Neural progenitor cell (in vitro differentiated cells): Measurements from ENCODE around the gene FBXL5. TPM values are rescaled to one million over a fixed set of nuclear protein-coding genes. Genes with fewer than 3 reads are reported as not detected.
"Not testable (repeated sequence)": the region's sequence is repeated elsewhere in the genome, so short reads cannot be mapped to it uniquely, and the experiment has no call there.

Experiments used
- DNase-seq: peaks from one replicate; pipeline ENCODE4 v3.0.0-alpha.2; 2016; ENCODE audit warnings: low spot score
- H2AFZ ChIP-seq: fragments of 200-600 bp; sonication (generic); replicated peaks from 2 replicates; pipeline ENCODE4 v1.6.1; 2016; ENCODE audit warnings: antibody characterized with exemption
- H3F3A ChIP-seq: fragments of 200-600 bp; sonication (generic); 2 replicates; pipeline ENCODE4 v1.6.1; 2016; ENCODE audit warnings: antibody characterized with exemption, low read depth
- H3K27ac ChIP-seq: fragments of 200-600 bp; sonication (generic); 2 replicates; pipeline ENCODE4 v1.5.1; 2016; ENCODE audit warnings: mild to moderate bottlenecking
- H3K27me3 ChIP-seq: fragments of 200-600 bp; sonication (generic); 2 replicates; pipeline ENCODE4 v1.6.1; 2016; ENCODE audit warnings: mild to moderate bottlenecking, moderate library complexity
- H3K36me3 ChIP-seq: fragments of 200-600 bp; sonication (generic); 2 replicates; pipeline ENCODE4 v1.5.1; 2016
- H3K4me1 ChIP-seq: fragments of 200-600 bp; sonication (generic); 2 replicates; pipeline ENCODE4 v1.6.1; 2016; ENCODE audit warnings: mixed run types
- H3K4me2 ChIP-seq: fragments of 200-600 bp; sonication (generic); 2 replicates; pipeline ENCODE4 v1.6.1; 2016
- H3K4me3 ChIP-seq: fragments of 200-600 bp; sonication (generic); 2 replicates; pipeline ENCODE4 v1.5.1; 2016
- H3K79me2 ChIP-seq: fragments of 200-600 bp; sonication (generic); 2 replicates; pipeline ENCODE4 v1.6.1; 2016; ENCODE audit warnings: low read depth
- H3K9ac ChIP-seq: fragments of 200-600 bp; sonication (generic); 2 replicates; pipeline ENCODE4 v1.6.1; 2016
- H3K9me3 ChIP-seq: fragments of 200-600 bp; sonication (generic); 2 replicates; pipeline ENCODE4 v1.5.1; 2016; ENCODE audit warnings: low read depth
- H4K20me1 ChIP-seq: fragments of 200-600 bp; sonication (generic); 2 replicates; pipeline ENCODE4 v1.6.1; 2016; ENCODE audit warnings: low read depth
- H3K27ac Mint-ChIP-seq: 3 replicates; pipeline ENCODE4 v1.8.0; 2021; ENCODE audit warnings: mixed read lengths
- H3K27me3 Mint-ChIP-seq: 2 replicates; pipeline ENCODE4 v1.8.0; 2022; ENCODE audit warnings: low read depth, mild to moderate bottlenecking, inconsistent platforms, moderate library complexity, mixed read lengths; ENCODE audit not compliant: insufficient read depth
- H3K36me3 Mint-ChIP-seq: 3 replicates; pipeline ENCODE4 v1.8.0; 2021; ENCODE audit warnings: mixed read lengths
- H3K4me1 Mint-ChIP-seq: 3 replicates; pipeline ENCODE4 v1.8.0; 2021; ENCODE audit warnings: mixed read lengths
- H3K4me3 Mint-ChIP-seq: 3 replicates; pipeline ENCODE4 v1.8.0; 2021; ENCODE audit warnings: mild to moderate bottlenecking, moderate library complexity, mixed read lengths
- H3K9me3 Mint-ChIP-seq: 3 replicates; pipeline ENCODE4 v1.8.0; 2020; ENCODE audit warnings: mixed read lengths
- EZH2 ChIP-seq: fragments of 200-600 bp; sonication (generic); IDR thresholded peaks from 2 replicates; pipeline ENCODE4 v1.6.1; 2017; ENCODE audit warnings: antibody characterized with exemption, mild to moderate bottlenecking, moderate library complexity
- EZH2phosphoT487 ChIP-seq: fragments of 200-600 bp; sonication (generic); IDR thresholded peaks from 2 replicates; pipeline ENCODE4 v1.6.1; 2017; ENCODE audit warnings: antibody characterized with exemption
- total RNA-seq: library from RNA; depleted of rRNA; stranded (reverse); fragments of >200 nt; gene quantifications from 2 replicates; pipeline ENCODE4 v1.2.3, GENCODE V29; 2015; ENCODE audit warnings: low replicate concordance
- TF ChIP-seq, protein P1 (sequence below): fragments of 200-600 bp; sonication (generic); IDR thresholded peaks from 2 replicates; pipeline ENCODE4 v1.5.1; 2017; ENCODE audit warnings: antibody characterized with exemption, mild to moderate bottlenecking

Gene FBXL5
- total RNA-seq, 1 donor from 2014 or later: 87.9 TPM

DNA sequence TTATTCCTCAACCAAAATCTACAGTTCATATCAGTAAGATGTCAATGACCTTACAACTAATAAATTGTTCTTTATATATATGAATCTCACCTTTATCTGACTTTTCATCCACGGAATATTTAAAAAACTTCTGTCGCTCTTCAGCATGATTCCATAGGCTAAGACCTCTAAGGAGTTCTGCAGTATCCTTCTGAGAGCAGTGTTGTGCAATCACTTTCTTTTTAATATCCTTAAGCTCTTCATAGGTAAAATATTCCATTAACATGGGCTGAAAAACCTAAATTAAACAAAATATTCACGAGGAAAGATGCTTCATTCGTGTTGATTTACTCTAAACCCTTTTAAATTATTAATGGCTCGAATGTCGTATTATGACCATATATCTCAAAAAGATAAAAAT, 16.7 kb downstream of the FBXL5 start:
- Mint-ChIP-seq H3K4me1 (no peaks in the 10 kb centered on the region), H3K27me3 (no peaks in the 10 kb centered on the region), H3K4me3 (no peak overlapping the region), H3K36me3 (peaks cover 23% of the 10 kb centered on the region), H3K9me3 (no peaks in the 10 kb centered on the region), H3K27ac (no peak overlapping the region)
- H3K36me3 ChIP-seq: peaks cover 19% of the 10 kb centered on the region
- no peaks in the 10 kb centered on the region for H3K27me3 ChIP-seq
- no peak overlapping the region for H2AFZ ChIP-seq
- H3K27ac ChIP-seq: no peak overlapping the region
- TF ChIP-seq, protein P1, sequence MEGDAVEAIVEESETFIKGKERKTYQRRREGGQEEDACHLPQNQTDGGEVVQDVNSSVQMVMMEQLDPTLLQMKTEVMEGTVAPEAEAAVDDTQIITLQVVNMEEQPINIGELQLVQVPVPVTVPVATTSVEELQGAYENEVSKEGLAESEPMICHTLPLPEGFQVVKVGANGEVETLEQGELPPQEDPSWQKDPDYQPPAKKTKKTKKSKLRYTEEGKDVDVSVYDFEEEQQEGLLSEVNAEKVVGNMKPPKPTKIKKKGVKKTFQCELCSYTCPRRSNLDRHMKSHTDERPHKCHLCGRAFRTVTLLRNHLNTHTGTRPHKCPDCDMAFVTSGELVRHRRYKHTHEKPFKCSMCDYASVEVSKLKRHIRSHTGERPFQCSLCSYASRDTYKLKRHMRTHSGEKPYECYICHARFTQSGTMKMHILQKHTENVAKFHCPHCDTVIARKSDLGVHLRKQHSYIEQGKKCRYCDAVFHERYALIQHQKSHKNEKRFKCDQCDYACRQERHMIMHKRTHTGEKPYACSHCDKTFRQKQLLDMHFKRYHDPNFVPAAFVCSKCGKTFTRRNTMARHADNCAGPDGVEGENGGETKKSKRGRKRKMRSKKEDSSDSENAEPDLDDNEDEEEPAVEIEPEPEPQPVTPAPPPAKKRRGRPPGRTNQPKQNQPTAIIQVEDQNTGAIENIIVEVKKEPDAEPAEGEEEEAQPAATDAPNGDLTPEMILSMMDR: no peak
- TF ChIP-seq EZH2: no peak
- H3K9ac ChIP-seq: no peak overlapping the region
- peaks cover 19% of the 10 kb centered on the region for H3K79me2 ChIP-seq
- no peaks in the 10 kb centered on the region for H3K4me1 ChIP-seq
- H4K20me1 ChIP-seq: no peaks in the 10 kb centered on the region
- H3K4me3 ChIP-seq: no peak overlapping the region
- H3F3A ChIP-seq: no peaks in the 10 kb centered on the region
- no peak overlapping the region for H3K4me2 ChIP-seq
- no peaks in the 10 kb centered on the region for H3K9me3 ChIP-seq
- DNase-seq: no peak

DNA sequence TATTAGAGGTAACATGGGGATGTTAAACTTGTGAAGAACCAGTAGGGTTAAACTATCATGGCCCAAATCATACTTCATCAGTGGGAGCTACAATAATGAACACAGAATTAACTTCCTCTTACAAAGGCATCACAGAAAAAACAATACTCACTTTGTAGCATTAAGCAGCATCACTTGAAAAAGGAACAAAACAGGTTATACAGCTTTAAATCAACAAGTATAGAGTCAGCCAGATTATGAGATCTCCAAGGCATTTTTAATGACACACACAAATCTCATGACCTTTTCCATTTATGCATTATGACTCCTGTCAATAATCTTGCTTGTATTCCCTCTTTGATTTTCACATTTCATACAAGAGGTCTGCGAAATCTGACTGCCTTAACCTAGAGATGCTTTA, 18.3 kb downstream of the FBXL5 start:
- Histone ChIP-seq H3K27me3 (no peaks in the 10 kb centered on the region), H2AFZ (no peak overlapping the region), H3K9ac (no peak overlapping the region), H3K4me1 (no peaks in the 10 kb centered on the region), H3K4me3 (no peak overlapping the region), H3K4me2 (no peak overlapping the region), H4K20me1 (no peaks in the 10 kb centered on the region), H3K79me2 (peaks cover 4% of the 10 kb centered on the region), H3F3A (no peaks in the 10 kb centered on the region), H3K9me3 (no peaks in the 10 kb centered on the region), H3K27ac (no peak overlapping the region), H3K36me3 (peaks cover 19% of the 10 kb centered on the region)
- TF ChIP-seq, protein P1: no peak
- TF ChIP-seq EZH2phosphoT487: no peak
- TF ChIP-seq EZH2: no peak
- Mint-ChIP-seq H3K27ac (no peak overlapping the region), H3K27me3 (no peaks in the 10 kb centered on the region), H3K9me3 (peaks cover 5% of the 10 kb centered on the region), H3K4me1 (no peaks in the 10 kb centered on the region), H3K4me3 (no peak overlapping the region), H3K36me3 (peaks cover 33% of the 10 kb centered on the region)
- DNase-seq: no peak

DNA sequence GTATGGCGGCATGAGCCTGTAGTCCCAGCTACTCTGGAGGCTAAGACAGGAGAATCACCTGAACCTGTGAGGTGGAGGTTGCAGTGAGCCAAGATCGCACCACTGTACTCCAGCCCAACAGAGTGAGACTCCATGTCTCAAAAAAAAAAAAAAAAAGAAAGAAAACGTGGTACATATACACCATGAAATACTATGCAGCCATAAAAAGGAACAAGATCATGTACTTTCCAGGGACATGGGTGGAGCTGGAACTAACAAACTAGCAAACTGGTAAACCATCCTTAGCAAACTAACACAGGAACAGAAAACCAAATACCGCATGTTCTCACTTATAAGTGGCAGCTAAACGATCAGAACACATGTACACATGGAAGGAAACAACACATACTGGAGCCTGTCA, 37.8 kb downstream of the FBXL5 start:
- not testable (repeated sequence) for H3K4me3 Mint-ChIP-seq, H3K4me1 ChIP-seq, H3K27me3 ChIP-seq, H3K27me3 Mint-ChIP-seq, H3K9ac ChIP-seq, DNase-seq, H3K4me1 Mint-ChIP-seq, H3K27ac ChIP-seq, H3K4me2 ChIP-seq, H2AFZ ChIP-seq, H4K20me1 ChIP-seq, H3K4me3 ChIP-seq, H3F3A ChIP-seq, H3K27ac Mint-ChIP-seq
- Mint-ChIP-seq H3K36me3 (peaks cover 75% of the 10 kb centered on the region), H3K9me3 (peaks cover 66% of the 10 kb centered on the region)
- H3K79me2 ChIP-seq: peaks cover 64% of the 10 kb centered on the region
- H3K9me3 ChIP-seq: peaks cover 12% of the 10 kb centered on the region
- peaks cover 25% of the 10 kb centered on the region for H3K36me3 ChIP-seq

DNA sequence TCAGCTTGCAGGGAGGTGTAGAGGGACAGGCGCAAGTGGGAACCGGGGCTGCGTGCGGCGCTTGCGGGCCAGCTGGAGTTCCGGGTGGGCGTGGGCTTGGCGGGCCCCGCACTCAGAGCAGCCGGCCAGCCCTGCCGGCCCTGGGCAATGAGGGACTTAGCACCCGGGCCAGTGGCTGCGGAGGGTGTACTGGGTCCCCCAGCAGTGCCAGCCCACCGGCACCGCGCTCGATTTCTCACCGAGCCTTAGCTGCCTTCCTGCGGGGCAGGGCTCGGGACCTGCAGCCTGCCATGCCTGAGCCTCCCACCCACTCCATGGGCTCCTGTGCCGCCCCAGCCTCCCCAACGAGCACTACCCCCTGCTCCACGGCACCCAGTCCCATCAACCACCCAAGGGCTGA, 40.3 kb downstream of the FBXL5 start:
- H3K27ac Mint-ChIP-seq, H2AFZ ChIP-seq, H4K20me1 ChIP-seq, H3K27me3 ChIP-seq, H3K9me3 ChIP-seq, H3F3A ChIP-seq, DNase-seq, H3K4me1 ChIP-seq, H3K27me3 Mint-ChIP-seq, H3K4me2 ChIP-seq, H3K4me3 Mint-ChIP-seq, H3K4me1 Mint-ChIP-seq, H3K27ac ChIP-seq, H3K4me3 ChIP-seq, H3K9ac ChIP-seq: not testable (repeated sequence)
- peaks cover 39% of the 10 kb centered on the region for H3K79me2 ChIP-seq
- H3K9me3 Mint-ChIP-seq: peaks cover 43% of the 10 kb centered on the region
- peaks cover 53% of the 10 kb centered on the region for H3K36me3 Mint-ChIP-seq
- H3K36me3 ChIP-seq: peaks cover 19% of the 10 kb centered on the region
